Activated CD4-positive, alpha-beta T cell treated with anti-CD3 and anti-CD28 coated beads for 1 hour (primary cell): ENCODE measurements around the gene MRPL50.
"Not testable (repeated sequence)": the region's sequence is repeated elsewhere in the genome, so short reads cannot be mapped to it uniquely, and the experiment has no call there.

ENCODE experiments used
- DNase-seq: peaks from one replicate; pipeline ENCODE4 v3.0.0-alpha.2; 2020

Gene MRPL50

GRCh38 chr9:101417389-101417788 lies 19.0 kb upstream of the MRPL50 start:
- no peak for DNase-seq

- DNase-seq: no peak
These were observed 17.2 kb upstream of the MRPL50 start for GRCh38 chr9:101415578-101415977.

- no peak for DNase-seq
These were observed 16.4 kb upstream of the MRPL50 start for GRCh38 chr9:101414839-101415238.

GRCh38 chr9:101409079-101409477 lies 10.7 kb upstream of the MRPL50 start:
- no peak for DNase-seq

- no peak for DNase-seq
These were observed 10.1 kb upstream of the MRPL50 start for GRCh38 chr9:101408374-101409078.

GRCh38 chr9:101403516-101404285 lies 5.3 kb upstream of the MRPL50 start:
- no peak for DNase-seq

- no peak for DNase-seq
These were observed 1.7 kb upstream of the MRPL50 start for GRCh38 chr9:101400120-101400519.

- no peak for DNase-seq
These were observed 1.2 kb upstream of the MRPL50 start for GRCh38 chr9:101399643-101399970.

- DNase-seq: no peak
These were observed 668 bp upstream of the MRPL50 start for GRCh38 chr9:101398930-101399642.

GRCh38 chr9:101397746-101398067 lies 711 bp downstream of the MRPL50 start:
- no peak for DNase-seq

- DNase-seq: no peak
These were observed 3.7 kb downstream of the MRPL50 start for GRCh38 chr9:101394687-101395086.

GRCh38 chr9:101393135-101393534 lies 5.3 kb downstream of the MRPL50 start:
- no peak for DNase-seq

GRCh38 chr9:101388507-101388993 lies 9.9 kb downstream of the MRPL50 start:
- no peak for DNase-seq

- no peak for DNase-seq
These were observed 10.4 kb downstream of the MRPL50 start for GRCh38 chr9:101387871-101388506.

GRCh38 chr9:101384873-101385536 lies 13.4 kb downstream of the MRPL50 start, which contains the start of gene BAAT:
Gene BAAT (minus strand): TSS chr9:101385006. CDS start chr9:101371404, 13,602 bp downstream.
- DNase-seq: not testable (repeated sequence)

- no peak for DNase-seq
These were observed 15.1 kb downstream of the MRPL50 start for GRCh38 chr9:101383361-101383760.

GRCh38 chr9:101381833-101382342 lies 16.5 kb downstream of the MRPL50 start:
- no peak for DNase-seq

GRCh38 chr9:101381118-101381517 lies 17.3 kb downstream of the MRPL50 start:
- DNase-seq: no peak

GRCh38 chr9:101380295-101380694 lies 18.1 kb downstream of the MRPL50 start:
- no peak for DNase-seq

- DNase-seq: no peak
These were observed 22.1 kb downstream of the MRPL50 start for GRCh38 chr9:101376111-101376848.

GRCh38 chr9:101375546-101375945 lies 22.9 kb downstream of the MRPL50 start:
- DNase-seq: no peak
